GM12872 (cell line): ENCODE measurements around the gene ABCG4.

ENCODE experiments used
- CTCF ChIP-seq: IDR thresholded peaks from 3 replicates; pipeline ENCODE4 v1.5.1; 2011; ENCODE audit warnings: low read depth, mild to moderate bottlenecking, low read length, moderate library complexity; ENCODE audit not compliant: insufficient read depth

The ABCG4 gene

GRCh38 chr11:119112314-119113020 lies 36.4 kb upstream of the ABCG4 start:
- no peak for TF ChIP-seq CTCF

- TF ChIP-seq CTCF: no peak
These were observed 35.1 kb upstream of the ABCG4 start for GRCh38 chr11:119113716-119114115.

GRCh38 chr11:119114351-119114750 lies 34.5 kb upstream of the ABCG4 start:
- TF ChIP-seq CTCF: no peak

- TF ChIP-seq CTCF: no peak
These were observed 33.2 kb upstream of the ABCG4 start for GRCh38 chr11:119115484-119116234.

- TF ChIP-seq CTCF: no peak
These were observed 32.6 kb upstream of the ABCG4 start for GRCh38 chr11:119116235-119116594.

- TF ChIP-seq CTCF: no peak
These were observed 32.3 kb upstream of the ABCG4 start for GRCh38 chr11:119116601-119117000.

- TF ChIP-seq CTCF: no peak
These were observed 31.7 kb upstream of the ABCG4 start for GRCh38 chr11:119117004-119117706.
